PC-3 (cell line): ENCODE measurements around the gene SPRY4.

Experiments used
- EZH2 ChIP-seq: fragments of 300-600 bp; sonication (generic); IDR thresholded peaks from one replicate; pipeline ENCODE4 v1.6.1; 2017; ENCODE audit warnings: antibody characterized with exemption, mild to moderate bottlenecking, low read length; ENCODE audit not compliant: unreplicated experiment
- EZH2phosphoT487 ChIP-seq: fragments of 300-600 bp; sonication (generic); IDR thresholded peaks from 2 replicates; pipeline ENCODE4 v1.6.1; 2018; ENCODE audit warnings: mild to moderate bottlenecking, antibody characterized with exemption, low read length, borderline replicate concordance
- TF ChIP-seq, protein P1 (sequence below): fragments of 300-600 bp; sonication (generic); conservative IDR thresholded peaks from 2 replicates; pipeline ENCODE4 v1.5.1; 2017; ENCODE audit warnings: antibody characterized with exemption, low read depth, mild to moderate bottlenecking, low read length

DNA sequence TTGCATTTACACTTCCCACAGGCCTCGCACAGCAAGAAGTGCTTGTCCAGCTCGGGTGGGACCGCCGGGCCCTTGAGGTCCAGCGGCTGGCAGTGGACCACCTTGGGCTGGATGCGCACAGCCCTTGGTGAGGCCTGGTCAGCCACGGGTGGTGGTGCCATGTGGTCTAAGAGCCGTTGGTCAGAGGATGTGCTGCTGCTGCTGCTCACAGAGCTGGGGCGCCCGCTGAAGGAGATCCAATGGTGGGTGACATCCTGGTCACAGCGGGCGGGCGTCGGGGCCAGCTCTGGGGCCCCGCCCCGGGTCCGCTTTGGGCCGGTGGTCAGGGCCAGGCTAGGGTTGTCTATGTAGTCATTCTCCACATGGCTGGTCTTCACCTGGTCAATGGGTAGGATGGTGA is 10.2 kb downstream of the SPRY4 start:
- TF ChIP-seq, protein P1, sequence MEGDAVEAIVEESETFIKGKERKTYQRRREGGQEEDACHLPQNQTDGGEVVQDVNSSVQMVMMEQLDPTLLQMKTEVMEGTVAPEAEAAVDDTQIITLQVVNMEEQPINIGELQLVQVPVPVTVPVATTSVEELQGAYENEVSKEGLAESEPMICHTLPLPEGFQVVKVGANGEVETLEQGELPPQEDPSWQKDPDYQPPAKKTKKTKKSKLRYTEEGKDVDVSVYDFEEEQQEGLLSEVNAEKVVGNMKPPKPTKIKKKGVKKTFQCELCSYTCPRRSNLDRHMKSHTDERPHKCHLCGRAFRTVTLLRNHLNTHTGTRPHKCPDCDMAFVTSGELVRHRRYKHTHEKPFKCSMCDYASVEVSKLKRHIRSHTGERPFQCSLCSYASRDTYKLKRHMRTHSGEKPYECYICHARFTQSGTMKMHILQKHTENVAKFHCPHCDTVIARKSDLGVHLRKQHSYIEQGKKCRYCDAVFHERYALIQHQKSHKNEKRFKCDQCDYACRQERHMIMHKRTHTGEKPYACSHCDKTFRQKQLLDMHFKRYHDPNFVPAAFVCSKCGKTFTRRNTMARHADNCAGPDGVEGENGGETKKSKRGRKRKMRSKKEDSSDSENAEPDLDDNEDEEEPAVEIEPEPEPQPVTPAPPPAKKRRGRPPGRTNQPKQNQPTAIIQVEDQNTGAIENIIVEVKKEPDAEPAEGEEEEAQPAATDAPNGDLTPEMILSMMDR = no peak
- TF ChIP-seq EZH2 = no peak
- no peak for TF ChIP-seq EZH2phosphoT487
